AG08395 (cell line): ENCODE results near the gene BIN1.

Experiments
- DNase-seq: peaks from one replicate; pipeline ENCODE4 v3.0.0; 2012; ENCODE audit warnings: mixed read lengths, low spot score

Gene BIN1

GRCh38 chr2:127106991-127107621 lies at the start of gene BIN1:
Gene BIN1 (minus strand): TSS chr2:127107154. CDS start chr2:127106943, 211 bp downstream.
- DNase-seq, result peak; percentile 88

GRCh38 chr2:127155947-127156346 lies 49.0 kb upstream of the BIN1 start:
- peak; percentile 76 for DNase-seq

- peak; percentile 59 for DNase-seq
These were observed 48.2 kb upstream of the BIN1 start for GRCh38 chr2:127155028-127155581.

GRCh38 chr2:127154396-127154795 lies 47.4 kb upstream of the BIN1 start:
- no peak for DNase-seq

- DNase-seq, result peak; percentile 91
These were observed 46.8 kb upstream of the BIN1 start for GRCh38 chr2:127153691-127154158.

GRCh38 chr2:127150996-127151395 lies 44.0 kb upstream of the BIN1 start:
- no peak for DNase-seq

GRCh38 chr2:127149384-127149783 lies 42.4 kb upstream of the BIN1 start:
- DNase-seq, result peak; percentile 74

DNA sequence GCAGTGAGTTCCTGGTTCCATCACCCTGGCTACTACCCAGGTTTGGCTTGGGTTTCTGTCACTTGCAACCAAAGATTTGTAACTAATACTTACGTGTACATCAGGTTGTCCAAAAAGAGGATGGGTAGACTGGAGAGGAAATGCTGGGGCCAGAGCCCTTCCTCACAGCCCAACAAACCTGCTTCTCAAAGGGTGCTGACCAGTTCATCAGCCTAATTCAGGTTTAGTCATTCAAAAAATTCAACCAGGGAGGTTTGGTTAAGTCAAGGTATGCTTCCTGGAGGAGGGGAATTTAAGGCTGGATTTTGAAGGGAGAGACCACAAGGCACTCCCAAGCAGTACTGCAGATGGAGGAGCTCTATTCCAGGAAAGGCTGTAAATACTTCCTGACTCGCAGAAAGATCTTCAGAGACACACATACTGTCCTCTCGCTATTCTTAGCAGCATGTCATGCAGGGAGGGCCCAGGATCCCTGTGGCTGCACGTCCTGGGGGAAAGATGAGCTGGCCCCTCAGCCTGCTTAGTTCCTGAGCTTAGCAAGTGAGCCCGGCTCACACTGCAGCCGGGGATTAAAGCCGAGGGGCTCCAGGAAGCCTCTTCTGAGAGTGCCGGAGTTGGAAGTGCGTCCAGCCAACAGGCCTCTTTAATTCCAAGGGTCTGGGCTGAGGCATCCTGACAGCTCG lies 40.0 kb upstream of the BIN1 start:
- DNase-seq, result peak; percentile 23

- DNase-seq, result no peak
These were observed 39.2 kb upstream of the BIN1 start for GRCh38 chr2:127146071-127146725.

GRCh38 chr2:127145280-127145895 lies 38.4 kb upstream of the BIN1 start:
- DNase-seq, result peak; percentile 58

DNA sequence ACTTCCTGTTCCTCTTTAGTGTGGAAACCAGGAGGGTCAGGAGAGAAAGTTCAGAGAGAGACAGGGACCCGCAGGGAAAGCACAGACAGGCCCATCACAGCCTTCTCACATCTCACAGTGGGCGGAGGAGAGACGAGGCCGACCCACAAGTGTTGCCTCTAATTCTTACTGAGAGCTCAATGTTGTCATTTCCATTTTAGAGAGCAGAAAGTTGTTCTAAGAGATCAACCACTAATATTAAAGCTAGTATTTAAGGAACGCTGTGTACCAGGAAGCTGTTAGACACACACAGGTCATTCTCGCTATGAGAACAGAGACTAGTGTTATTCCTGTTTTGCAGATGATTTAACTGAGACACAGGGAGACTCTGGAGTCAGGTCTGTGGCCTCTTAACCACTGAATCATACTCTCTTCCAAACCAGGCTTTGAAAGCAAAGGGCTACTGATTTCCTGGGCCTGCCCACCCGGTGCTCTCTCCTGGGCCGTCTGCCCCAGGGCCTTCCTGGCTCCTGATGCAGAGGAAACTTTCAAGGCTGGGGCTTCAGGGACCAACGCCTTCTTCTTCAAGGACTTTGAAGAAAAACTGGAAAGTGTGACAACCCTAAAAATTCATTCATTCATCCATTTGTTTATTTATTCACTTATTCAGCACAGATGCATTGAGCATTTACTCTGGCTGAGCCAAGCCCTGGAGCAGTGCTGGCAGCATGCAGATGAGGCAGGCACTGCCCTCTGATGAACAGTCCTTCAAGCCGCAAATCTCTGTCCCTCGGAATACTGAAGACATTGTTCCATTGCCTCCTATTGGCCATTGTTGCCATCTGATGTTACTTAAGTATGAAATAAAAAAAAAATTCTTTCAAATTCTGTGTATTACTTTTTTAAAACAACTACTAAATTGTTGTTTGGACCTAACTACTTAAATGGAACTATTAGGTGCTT lies 37.2 kb upstream of the BIN1 start:
- DNase-seq, result peak; percentile 61

GRCh38 chr2:127142663-127143630 lies 36.0 kb upstream of the BIN1 start:
- peak; percentile 17 for DNase-seq

GRCh38 chr2:127140538-127140937 lies 33.6 kb upstream of the BIN1 start:
- DNase-seq, result no peak

DNA sequence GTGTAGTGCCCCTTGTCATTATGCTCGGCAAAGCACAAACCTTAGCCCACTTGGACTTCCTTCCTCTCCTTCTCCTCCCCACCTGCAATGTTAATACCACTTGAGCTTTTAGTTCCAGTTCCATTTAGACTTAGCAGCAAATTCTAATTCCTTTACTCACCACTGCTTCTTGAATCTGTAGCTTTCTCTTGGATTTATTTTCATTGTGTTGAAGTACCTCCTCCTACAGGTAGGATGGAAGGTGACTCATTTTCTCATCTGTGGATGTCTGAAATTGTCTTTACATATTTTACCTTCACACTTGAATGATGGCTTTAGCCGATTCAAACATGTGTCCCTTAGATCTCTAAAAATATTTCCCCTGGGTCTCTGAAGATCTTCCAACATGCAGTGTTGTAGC lies 32.8 kb upstream of the BIN1 start:
- no peak for DNase-seq

- DNase-seq, result no peak
These were observed 31.3 kb upstream of the BIN1 start for GRCh38 chr2:127138281-127138680.

DNA sequence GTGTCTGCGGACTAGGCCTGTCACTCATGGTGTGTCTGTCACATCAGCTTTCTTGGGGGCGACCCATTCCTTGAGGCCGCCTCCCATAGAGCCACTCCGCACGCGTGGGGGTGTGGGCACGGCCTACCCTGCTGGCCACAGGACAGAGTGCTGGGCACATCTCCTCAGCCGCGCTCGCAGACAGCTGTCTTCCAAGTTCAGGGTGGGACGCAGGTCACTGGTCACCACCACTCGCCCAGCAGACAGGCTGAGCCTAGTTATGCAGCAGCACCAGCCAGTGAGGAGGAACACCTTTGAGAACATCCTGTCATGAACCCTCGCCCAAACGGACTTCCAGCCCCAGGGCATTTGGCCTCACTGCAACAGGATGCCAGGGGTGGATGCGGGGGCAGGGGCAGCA lies 30.8 kb upstream of the BIN1 start:
- no peak for DNase-seq

GRCh38 chr2:127137225-127137624 lies 30.3 kb upstream of the BIN1 start:
- DNase-seq, result no peak

DNA sequence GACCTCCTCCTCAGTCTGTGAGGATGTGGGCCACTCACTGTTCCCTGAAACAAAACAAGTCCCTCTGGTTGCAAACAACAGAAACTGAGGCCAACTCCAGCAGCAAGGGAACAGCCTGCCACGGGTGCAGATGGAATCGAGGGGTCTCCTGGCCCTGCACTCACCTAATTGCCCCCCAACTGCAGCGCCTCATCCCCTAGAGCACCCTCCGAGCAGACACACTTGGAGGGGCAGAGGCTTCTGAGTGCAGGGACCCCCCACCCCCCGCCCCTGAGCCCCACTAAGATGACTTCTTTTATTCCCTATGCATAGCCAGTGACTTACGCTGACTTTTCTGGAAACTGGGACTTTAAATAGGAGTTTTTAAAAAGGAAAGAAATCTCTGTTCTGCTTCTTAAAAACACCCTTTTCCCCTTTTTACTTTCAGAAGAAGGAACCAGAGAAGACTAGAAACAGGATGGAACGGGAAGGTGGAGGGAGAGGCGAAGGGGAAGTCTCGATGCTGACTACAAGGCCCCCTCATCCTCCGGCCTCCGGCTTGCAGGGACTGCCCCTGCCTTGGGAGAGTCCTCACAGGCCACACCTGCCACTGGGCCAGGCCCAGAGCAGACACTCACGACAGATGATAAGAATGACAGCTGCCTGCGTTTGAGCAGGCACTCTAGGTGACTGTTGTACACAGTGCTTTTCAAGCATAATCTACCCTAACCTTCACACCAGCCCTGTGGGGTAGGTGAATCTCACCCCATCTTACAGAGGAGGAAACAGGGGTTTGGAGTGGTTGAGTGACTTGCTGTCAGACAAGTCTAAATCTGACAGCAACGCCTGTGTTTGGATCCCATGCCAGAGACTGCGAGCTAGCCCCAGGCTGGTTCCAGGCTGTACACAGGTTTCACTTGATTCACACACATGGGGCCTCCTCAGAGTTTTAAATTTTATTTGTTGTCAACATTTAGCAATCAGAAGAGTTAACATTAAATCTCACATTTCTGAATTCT lies 28.2 kb upstream of the BIN1 start:
- no peak for DNase-seq

- DNase-seq, result no peak
These were observed 27.3 kb upstream of the BIN1 start for GRCh38 chr2:127134235-127134634.
